ENCODE measurements around the gene PALLD.

The PALLD gene

GRCh38 chr4:168846414-168846813, 349.6 kb downstream of the PALLD start:
- TF ChIP-seq CTCF (IDR thresholded peaks at IDR 0.05; ENCODE audit: control insufficient read depth, insufficient read depth, low read depth, low read length, missing control alignments) = no peak
- DNase-seq (ENCODE audit: low read depth) = no peak
- no peak overlapping the region for H3K4me3 ChIP-seq (ENCODE audit: control insufficient read depth, low read depth, low read length)

GRCh38 chr4:168847771-168848502, 351.1 kb downstream of the PALLD start:
- DNase-seq (ENCODE audit: low read depth) = no peak
- H3K4me3 ChIP-seq (ENCODE audit: control insufficient read depth, low read depth, low read length) = no peak overlapping the region
- no peak for TF ChIP-seq CTCF (IDR thresholded peaks at IDR 0.05; ENCODE audit: control insufficient read depth, insufficient read depth, low read depth, low read length, missing control alignments)

- H3K4me3 ChIP-seq (ENCODE audit: control insufficient read depth, low read depth, low read length) = no peak overlapping the region
- DNase-seq (ENCODE audit: low read depth) = no peak
- no peak for TF ChIP-seq CTCF (IDR thresholded peaks at IDR 0.05; ENCODE audit: control insufficient read depth, insufficient read depth, low read depth, low read length, missing control alignments)
These were observed 352.3 kb downstream of the PALLD start for GRCh38 chr4:168849030-168849675.

GRCh38 chr4:168849997-168850396, 353.1 kb downstream of the PALLD start:
- no peak for TF ChIP-seq CTCF (IDR thresholded peaks at IDR 0.05; ENCODE audit: control insufficient read depth, insufficient read depth, low read depth, low read length, missing control alignments)

GRCh38 chr4:168852387-168852786, 355.5 kb downstream of the PALLD start:
- no peak for DNase-seq (ENCODE audit: low read depth)
- no peak overlapping the region for H3K4me3 ChIP-seq (ENCODE audit: control insufficient read depth, low read depth, low read length)
- no peak for TF ChIP-seq CTCF (IDR thresholded peaks at IDR 0.05; ENCODE audit: control insufficient read depth, insufficient read depth, low read depth, low read length, missing control alignments)

More at GRCh38 chr4:168849997-168850396, 353.1 kb downstream of the PALLD start:
- H3K4me3 ChIP-seq (ENCODE audit: control insufficient read depth, low read depth, low read length) = no peak overlapping the region
- no peak for DNase-seq (ENCODE audit: low read depth)

- no peak for DNase-seq (ENCODE audit: low read depth)
- TF ChIP-seq CTCF (IDR thresholded peaks at IDR 0.05; ENCODE audit: control insufficient read depth, insufficient read depth, low read depth, low read length, missing control alignments) = no peak
- H3K4me3 ChIP-seq (ENCODE audit: control insufficient read depth, low read depth, low read length) = no peak overlapping the region
These were observed 356.3 kb downstream of the PALLD start for GRCh38 chr4:168852933-168853713.
